RWPE1 (cell line): ENCODE measurements around the gene HACD2.

ENCODE experiments used
- CTCF ChIA-PET: fragments of 350-600 bp; sonication (Branson Sonifier 250); formaldehyde crosslinking; extraction: SDS; loops from one replicate; lab custom pipeline; 2021; lab: Yijun Ruan, JAX
- POLR2A ChIA-PET: fragments of 400-600 bp; formaldehyde crosslinking; extraction: SDS; loops from one replicate; lab custom pipeline; 2020; ENCODE audit warnings: antibody characterized with exemption; ENCODE audit not compliant: low non-redundant PET; lab: Yijun Ruan, JAX
- DNase-seq: peaks from one replicate; pipeline ENCODE4 v3.0.0; 2012; ENCODE audit warnings: low spot score
- H3K27ac ChIP-seq: fragments of 450-650 bp; 2 replicates; pipeline ENCODE4 v1.5.1; 2017
- CTCF ChIP-seq: fragments of 450-650 bp; conservative IDR thresholded peaks from 2 replicates; pipeline ENCODE4 v1.5.1; 2017; ENCODE audit warnings: low read depth, mild to moderate bottlenecking

The HACD2 gene

GRCh38 chr3:123457841-123458240 is 127.0 kb downstream of the HACD2 start:
- POLR2A ChIA-PET = no interaction called here
- no peak overlapping the region for H3K27ac ChIP-seq
- no peak for TF ChIP-seq CTCF
- no peak for DNase-seq
- CTCF ChIA-PET = interaction anchor here (0.7 kb wide), 1 partner anchor 35 kb away, joined by 5 read pairs; no protein-coding TSS in a partner anchor

GRCh38 chr3:123453675-123454074 is 131.2 kb downstream of the HACD2 start:
- TF ChIP-seq CTCF = no peak
- ChIA-PET POLR2A (no interaction called here), CTCF (no interaction called here)

GRCh38 chr3:123451186-123451585 is 133.7 kb downstream of the HACD2 start:
- H3K27ac ChIP-seq = no peak overlapping the region
- ChIA-PET CTCF (no interaction called here), POLR2A (no interaction called here)
- no peak for TF ChIP-seq CTCF
- no peak for DNase-seq

More at GRCh38 chr3:123453675-123454074, 131.2 kb downstream of the HACD2 start:
- H3K27ac ChIP-seq = no peak overlapping the region
- DNase-seq = no peak

- no peak for DNase-seq
- POLR2A ChIA-PET = interaction anchor here (0.6 kb wide), 1 partner anchor 30 kb away, joined by 8 read pairs; no protein-coding TSS in a partner anchor
- CTCF ChIA-PET = interaction anchor here (0.6 kb wide), 1 partner anchor 190 kb away, joined by 4 read pairs; no protein-coding TSS in a partner anchor
- no peak overlapping the region for H3K27ac ChIP-seq
- no peak for TF ChIP-seq CTCF
Measured at GRCh38 chr3:123449997-123450604, 134.8 kb downstream of the HACD2 start.

GRCh38 chr3:123449102-123449996 is 135.5 kb downstream of the HACD2 start:
- no peak overlapping the region for H3K27ac ChIP-seq
- no peak for TF ChIP-seq CTCF
- POLR2A ChIA-PET = no interaction called here
- DNase-seq = no peak
- CTCF ChIA-PET = interaction anchor here (0.7 kb wide), 1 partner anchor 52 kb away, joined by 3 read pairs; no protein-coding TSS in a partner anchor

DNA sequence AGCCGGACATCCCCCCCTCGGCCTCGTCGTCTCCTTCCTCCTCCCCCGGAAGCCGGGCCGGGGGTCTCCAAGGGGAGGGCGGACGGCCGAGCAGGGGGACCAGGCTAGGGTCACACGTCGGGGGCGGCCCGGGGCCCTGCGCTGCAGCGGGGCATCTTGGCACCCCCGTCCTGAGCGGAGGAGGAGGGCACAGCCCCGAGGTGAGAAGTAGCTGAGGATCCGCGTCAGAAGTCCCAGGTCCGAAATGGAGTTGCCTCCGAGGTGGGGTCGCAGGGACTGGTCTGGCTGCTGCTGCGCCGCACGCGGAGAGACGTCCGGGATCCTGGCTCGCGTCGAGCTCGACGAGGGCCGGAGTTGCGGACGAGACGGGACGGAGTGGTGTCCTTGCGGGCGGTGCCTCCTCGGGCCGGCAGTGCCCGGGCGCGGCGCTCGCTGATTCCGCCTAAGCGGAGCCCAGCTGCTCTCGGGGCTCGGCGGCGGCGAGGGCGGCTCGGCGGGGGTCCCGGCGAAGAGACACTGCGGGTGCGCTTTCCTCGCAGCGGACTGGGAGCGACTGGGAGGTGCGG is 136.2 kb downstream of the HACD2 start, which contains the start of gene ADCY5:
Gene ADCY5 (minus strand): TSS at position 555 of the 566 bp plus-strand sequence. CDS start 545 bp downstream, at position 10.
- no peak within 1 kb of the TSS for H3K27ac ChIP-seq
- TF ChIP-seq CTCF = no peak
- ChIA-PET POLR2A (no interaction called here), CTCF (interaction anchor here (0.5 to 0.7 kb wide), 2 partner anchors 51 to 127 kb away, joined by 3 read pairs; no protein-coding TSS in a partner anchor)
- DNase-seq = no peak
